Stimulated activated naive B cell treated with anti-CD40 and anti-IgM and Interleukin-4, amounts not matched to agents 10 μg/mL and 1 μg/mL and 100 μg/mL, for 72 hours (primary cell): ENCODE measurements around the gene SERPINE2.
A peak's percentile ranks its signal among the peaks of the same experiment; 100 is the strongest.

Source experiments
- ATAC-seq, 2 donors: fragments of 150-1000 bp; cut with Tn5 transposase; replicated peaks; 2 replicates each; pipeline ENCODE4 v1.10.0; 2021; ENCODE audit warnings: moderate library complexity in 1 of 2
- DNase-seq: peaks from one replicate; pipeline ENCODE4 v3.0.0; 2021
- H3K27ac Mint-ChIP-seq: one replicate; pipeline ENCODE4 v1.8.0; 2022; ENCODE audit warnings: mild to moderate bottlenecking, mixed read lengths
- H3K27me3 Mint-ChIP-seq, 2 donors: one replicate each; pipeline ENCODE4 v1.8.0; 2022; ENCODE audit warnings: mixed read lengths in 2 of 2
- H3K36me3 Mint-ChIP-seq, 2 donors: one replicate each; pipeline ENCODE4 v1.8.0; 2022; ENCODE audit warnings: mixed read lengths in 2 of 2, mild to moderate bottlenecking in 1 of 2
- H3K4me1 Mint-ChIP-seq, 2 donors: one replicate each; pipeline ENCODE4 v1.8.0; 2022; ENCODE audit warnings: mixed read lengths in 2 of 2, mild to moderate bottlenecking in 1 of 2
- H3K4me3 Mint-ChIP-seq, 2 donors: one replicate each; pipeline ENCODE4 v1.8.0; 2022; ENCODE audit warnings: mild to moderate bottlenecking in 2 of 2, mixed read lengths in 2 of 2, moderate library complexity in 1 of 2
- H3K9me3 Mint-ChIP-seq, 2 donors: one replicate each; pipeline ENCODE4 v1.8.0; 2022; ENCODE audit warnings: mixed read lengths in 2 of 2, mild to moderate bottlenecking in 1 of 2

The SERPINE2 gene

GRCh38 chr2:224062481-224063297 is 23.6 kb upstream of the SERPINE2 start:
- no peak for DNase-seq
- peaks cover 1 to 3% of the 10 kb centered on the region in 2 donors for H3K9me3 Mint-ChIP-seq
- no peak overlapping the region for H3K4me3 Mint-ChIP-seq
- H3K36me3 Mint-ChIP-seq = no peaks in the 10 kb centered on the region
- no peak overlapping the region for H3K27ac Mint-ChIP-seq
- peaks cover 4 to 18% of the 10 kb centered on the region in 2 donors for H3K27me3 Mint-ChIP-seq
- H3K4me1 Mint-ChIP-seq = peaks cover 9 to 19% of the 10 kb centered on the region in 2 donors
- no peak for ATAC-seq

- Mint-ChIP-seq H3K4me3 (no peak overlapping the region), H3K36me3 (no peaks in the 10 kb centered on the region), H3K4me1 (peaks cover 9 to 19% of the 10 kb centered on the region in 2 donors), H3K9me3 (peaks cover 3% of the 10 kb centered on the region in 2 donors), H3K27me3 (peaks cover 6 to 16% of the 10 kb centered on the region in 2 donors), H3K27ac (no peak overlapping the region)
- ATAC-seq = peak; percentile 73 to 82
- no peak for DNase-seq
Measured at GRCh38 chr2:224060783-224061482, 21.8 kb upstream of the SERPINE2 start.

- Mint-ChIP-seq H3K9me3 (peaks cover 3 to 6% of the 10 kb centered on the region in 2 donors), H3K4me3 (no peak overlapping the region), H3K4me1 (peaks cover 9 to 19% of the 10 kb centered on the region in 2 donors), H3K27ac (no peak overlapping the region), H3K36me3 (no peaks in the 10 kb centered on the region), H3K27me3 (peaks cover 11 to 14% of the 10 kb centered on the region in 2 donors)
- no peak for ATAC-seq
- DNase-seq = no peak
Measured at GRCh38 chr2:224059178-224059577, 20.1 kb upstream of the SERPINE2 start.

GRCh38 chr2:224058048-224058775 is 19.1 kb upstream of the SERPINE2 start:
- Mint-ChIP-seq H3K4me3 (no peak overlapping the region), H3K27me3 (peaks cover 17 to 20% of the 10 kb centered on the region in 2 donors), H3K36me3 (no peaks in the 10 kb centered on the region), H3K4me1 (peaks cover 9 to 19% of the 10 kb centered on the region in 2 donors), H3K9me3 (peaks cover 3 to 6% of the 10 kb centered on the region in 2 donors), H3K27ac (no peak overlapping the region)
- no peak for DNase-seq
- ATAC-seq = no peak

- peaks cover 21% of the 10 kb centered on the region in 2 donors for H3K27me3 Mint-ChIP-seq
- H3K9me3 Mint-ChIP-seq = peaks cover 3 to 6% of the 10 kb centered on the region in 2 donors
- DNase-seq = no peak
- no peaks in the 10 kb centered on the region for H3K36me3 Mint-ChIP-seq
- ATAC-seq = peak in 1 of 2 donors; percentile 31
- H3K4me3 Mint-ChIP-seq = no peak overlapping the region
- H3K27ac Mint-ChIP-seq = no peak overlapping the region
- peaks cover 9 to 19% of the 10 kb centered on the region in 2 donors for H3K4me1 Mint-ChIP-seq
Measured at GRCh38 chr2:224056889-224057288, 17.8 kb upstream of the SERPINE2 start.

- Mint-ChIP-seq H3K27ac (no peak overlapping the region), H3K36me3 (no peaks in the 10 kb centered on the region), H3K9me3 (peaks cover 3 to 6% of the 10 kb centered on the region in 2 donors), H3K27me3 (peaks cover 39% of the 10 kb centered on the region in 2 donors), H3K4me3 (no peak overlapping the region), H3K4me1 (peaks cover 5 to 6% of the 10 kb centered on the region in 2 donors)
- no peak for ATAC-seq
- no peak for DNase-seq
Measured at GRCh38 chr2:224055101-224055500, 16.0 kb upstream of the SERPINE2 start.

GRCh38 chr2:224046752-224047151 is 7.7 kb upstream of the SERPINE2 start:
- DNase-seq (no peak), ATAC-seq (no peak)
- H3K9me3 Mint-ChIP-seq = peaks cover 3 to 4% of the 10 kb centered on the region in 2 donors
- H3K36me3 Mint-ChIP-seq = peaks cover 0 to 2% of the 10 kb centered on the region in 2 donors
- H3K27me3 Mint-ChIP-seq = peaks cover 51 to 54% of the 10 kb centered on the region in 2 donors
- H3K4me3 Mint-ChIP-seq = no peak overlapping the region
- no peaks in the 10 kb centered on the region for H3K4me1 Mint-ChIP-seq
- no peak overlapping the region for H3K27ac Mint-ChIP-seq

GRCh38 chr2:224042191-224042696 is 3.2 kb upstream of the SERPINE2 start:
- H3K27ac Mint-ChIP-seq = no peak overlapping the region

GRCh38 chr2:224041554-224041953 is 2.5 kb upstream of the SERPINE2 start:
- Mint-ChIP-seq H3K4me3 (no peak overlapping the region), H3K27me3 (peaks cover 45 to 49% of the 10 kb centered on the region in 2 donors), H3K27ac (no peak overlapping the region)

More at GRCh38 chr2:224042191-224042696, 3.2 kb upstream of the SERPINE2 start:
- peaks cover 39 to 42% of the 10 kb centered on the region in 2 donors for H3K27me3 Mint-ChIP-seq
- no peak overlapping the region for H3K4me3 Mint-ChIP-seq
- peaks cover 0 to 1% of the 10 kb centered on the region in 2 donors for H3K9me3 Mint-ChIP-seq
- DNase-seq = no peak
- H3K36me3 Mint-ChIP-seq = peaks cover 0 to 2% of the 10 kb centered on the region in 2 donors
- no peak for ATAC-seq
- H3K4me1 Mint-ChIP-seq = peaks cover 10 to 21% of the 10 kb centered on the region in 2 donors

GRCh38 chr2:224040753-224041152 is 1.7 kb upstream of the SERPINE2 start:
- H3K4me3 Mint-ChIP-seq = no peak overlapping the region
- H3K27ac Mint-ChIP-seq = no peak overlapping the region
- no peak for ATAC-seq
- H3K36me3 Mint-ChIP-seq = peaks cover 0 to 2% of the 10 kb centered on the region in 2 donors
- H3K27me3 Mint-ChIP-seq = peaks cover 53 to 57% of the 10 kb centered on the region in 2 donors
- peaks cover 0 to 1% of the 10 kb centered on the region in 2 donors for H3K9me3 Mint-ChIP-seq
- H3K4me1 Mint-ChIP-seq = peaks cover 13 to 24% of the 10 kb centered on the region in 2 donors
- DNase-seq = no peak

More at GRCh38 chr2:224041554-224041953, 2.5 kb upstream of the SERPINE2 start:
- peaks cover 0 to 1% of the 10 kb centered on the region in 2 donors for H3K9me3 Mint-ChIP-seq
- H3K36me3 Mint-ChIP-seq = peaks cover 0 to 2% of the 10 kb centered on the region in 2 donors
- DNase-seq = no peak
- H3K4me1 Mint-ChIP-seq = peaks cover 13 to 24% of the 10 kb centered on the region in 2 donors
- no peak for ATAC-seq

GRCh38 chr2:224039770-224040440 is 819 bp upstream of the SERPINE2 start:
- H3K27me3 Mint-ChIP-seq = peaks cover 57 to 60% of the 10 kb centered on the region in 2 donors
- H3K9me3 Mint-ChIP-seq = peaks cover 0 to 1% of the 10 kb centered on the region in 2 donors
- H3K4me1 Mint-ChIP-seq = peaks cover 13 to 24% of the 10 kb centered on the region in 2 donors
- H3K27ac Mint-ChIP-seq = no peak overlapping the region
- DNase-seq (no peak), ATAC-seq (peak; percentile 17 to 34)
- H3K4me3 Mint-ChIP-seq = peak overlapping the region; percentile 68 to 79
- peaks cover 0 to 2% of the 10 kb centered on the region in 2 donors for H3K36me3 Mint-ChIP-seq

GRCh38 chr2:224038830-224039079 is 331 bp downstream of the SERPINE2 start:
- no peaks in the 10 kb centered on the region for H3K9me3 Mint-ChIP-seq
- H3K27ac Mint-ChIP-seq = no peak overlapping the region
- peaks cover 13 to 30% of the 10 kb centered on the region in 2 donors for H3K4me1 Mint-ChIP-seq
- DNase-seq (peak; percentile 5), ATAC-seq (peak; percentile 33 to 40)
- H3K4me3 Mint-ChIP-seq = no peak overlapping the region
- H3K27me3 Mint-ChIP-seq = peaks cover 53 to 54% of the 10 kb centered on the region in 2 donors
- H3K36me3 Mint-ChIP-seq = no peaks in the 10 kb centered on the region

- H3K27ac Mint-ChIP-seq = peak overlapping the region; percentile 47
- peak; percentile 19 for DNase-seq
- H3K9me3 Mint-ChIP-seq = no peaks in the 10 kb centered on the region
- peak overlapping the region; percentile 84 to 91 for H3K4me3 Mint-ChIP-seq
- H3K36me3 Mint-ChIP-seq = no peaks in the 10 kb centered on the region
- H3K4me1 Mint-ChIP-seq = peaks cover 16 to 35% of the 10 kb centered on the region in 2 donors
- H3K27me3 Mint-ChIP-seq = peaks cover 53% of the 10 kb centered on the region in 2 donors
- peak; percentile 66 to 72 for ATAC-seq
Measured at GRCh38 chr2:224038049-224038829, 847 bp downstream of the SERPINE2 start.
